ENCODE measurements around the gene UTP18. TPM values are rescaled to one million over a fixed set of nuclear protein-coding genes. Genes with fewer than 3 reads are reported as not detected.

UTP18 gene
- total RNA-seq, 1 experiment from 2014 or later = 96.3 TPM

Other genes starting within 250 kb of the UTP18 start
- 144 TPM for gene SPAG9, start 139.7 kb upstream of the UTP18 start, total RNA-seq (2021; ENCODE audit: unreplicated experiment)
- 345 TPM for gene NME1, start 107.0 kb upstream of the UTP18 start, total RNA-seq (2021; ENCODE audit: unreplicated experiment)
- gene NME2, start 94.1 kb upstream of the UTP18 start, total RNA-seq (2021; ENCODE audit: unreplicated experiment) = 1,280 TPM
- gene MBTD1, start 497 bp upstream of the UTP18 start, total RNA-seq (2021; ENCODE audit: unreplicated experiment) = 16.6 TPM

Measured in Panc1 (cell line).